UCSD-AML1 (cell line): ENCODE results near the gene DKK3.

Source experiments
- DNase-seq: peaks from one replicate; lab custom pipeline; 2025; ENCODE audit not compliant: unreplicated experiment; lab: John Stamatoyannopoulos, UW

DKK3 gene

GRCh38 chr11:12031856-12032544 lies 23.6 kb upstream of the DKK3 start:
- no peak for DNase-seq

GRCh38 chr11:12029738-12030363 lies 21.4 kb upstream of the DKK3 start:
- no peak for DNase-seq

GRCh38 chr11:12029119-12029518 lies 20.7 kb upstream of the DKK3 start:
- no peak for DNase-seq

- no peak for DNase-seq
Observed at GRCh38 chr11:12028303-12028702, 19.9 kb upstream of the DKK3 start.

- no peak for DNase-seq
Observed at GRCh38 chr11:12026331-12027211, 18.1 kb upstream of the DKK3 start.

- no peak for DNase-seq
Observed at GRCh38 chr11:12024254-12024926, 16.0 kb upstream of the DKK3 start.

- DNase-seq: no peak
Observed at GRCh38 chr11:12023015-12023414, 14.6 kb upstream of the DKK3 start.

GRCh38 chr11:12020546-12020945 lies 12.1 kb upstream of the DKK3 start:
- DNase-seq: no peak

GRCh38 chr11:12019866-12020416 lies 11.5 kb upstream of the DKK3 start:
- no peak for DNase-seq

GRCh38 chr11:12019337-12019736 lies 10.9 kb upstream of the DKK3 start:
- no peak for DNase-seq

GRCh38 chr11:12017865-12018453 lies 9.5 kb upstream of the DKK3 start:
- DNase-seq: no peak

GRCh38 chr11:12017243-12017678 lies 8.8 kb upstream of the DKK3 start:
- DNase-seq: no peak

GRCh38 chr11:12016246-12016645 lies 7.8 kb upstream of the DKK3 start:
- DNase-seq: no peak

GRCh38 chr11:12015486-12015885 lies 7.1 kb upstream of the DKK3 start:
- no peak for DNase-seq

GRCh38 chr11:12013781-12014180 lies 5.4 kb upstream of the DKK3 start:
- no peak for DNase-seq

- DNase-seq: no peak
Observed at GRCh38 chr11:12009617-12010321, 1.3 kb upstream of the DKK3 start.

GRCh38 chr11:12008790-12009616 lies 577 bp upstream of the DKK3 start:
- no peak for DNase-seq

GRCh38 chr11:12007230-12007593 lies 1.2 kb downstream of the DKK3 start:
- DNase-seq: no peak

GRCh38 chr11:12006552-12007229 lies 1.7 kb downstream of the DKK3 start:
- no peak for DNase-seq
